Vagina (tissue), 2 donors: ENCODE data around the gene GABRP.

ENCODE experiments used
- POLR2AphosphoS5 ChIP-seq, 2 donors: sonication (generic); formaldehyde crosslinking; IDR thresholded peaks; one replicate each; pipeline ENCODE4 v1.9.0; 2017; ENCODE audit warnings: antibody characterized with exemption in 2 of 2, mild to moderate bottlenecking in 2 of 2, low read depth in 1 of 2; ENCODE audit not compliant: insufficient read depth in 1 of 2
- TF ChIP-seq, protein P1 (sequence below), 3 experiments: fragments of 450-650 bp in 2 of 3; fragments of 200-600 bp in 1 of 3; sonication (generic) in 1 of 3; IDR thresholded peaks; one replicate each; pipeline ENCODE4 v1.5.1; 2017 to 2019; ENCODE audit warnings: antibody characterized with exemption in 3 of 3, mild to moderate bottlenecking in 2 of 3, moderate library complexity in 2 of 3

DNA sequence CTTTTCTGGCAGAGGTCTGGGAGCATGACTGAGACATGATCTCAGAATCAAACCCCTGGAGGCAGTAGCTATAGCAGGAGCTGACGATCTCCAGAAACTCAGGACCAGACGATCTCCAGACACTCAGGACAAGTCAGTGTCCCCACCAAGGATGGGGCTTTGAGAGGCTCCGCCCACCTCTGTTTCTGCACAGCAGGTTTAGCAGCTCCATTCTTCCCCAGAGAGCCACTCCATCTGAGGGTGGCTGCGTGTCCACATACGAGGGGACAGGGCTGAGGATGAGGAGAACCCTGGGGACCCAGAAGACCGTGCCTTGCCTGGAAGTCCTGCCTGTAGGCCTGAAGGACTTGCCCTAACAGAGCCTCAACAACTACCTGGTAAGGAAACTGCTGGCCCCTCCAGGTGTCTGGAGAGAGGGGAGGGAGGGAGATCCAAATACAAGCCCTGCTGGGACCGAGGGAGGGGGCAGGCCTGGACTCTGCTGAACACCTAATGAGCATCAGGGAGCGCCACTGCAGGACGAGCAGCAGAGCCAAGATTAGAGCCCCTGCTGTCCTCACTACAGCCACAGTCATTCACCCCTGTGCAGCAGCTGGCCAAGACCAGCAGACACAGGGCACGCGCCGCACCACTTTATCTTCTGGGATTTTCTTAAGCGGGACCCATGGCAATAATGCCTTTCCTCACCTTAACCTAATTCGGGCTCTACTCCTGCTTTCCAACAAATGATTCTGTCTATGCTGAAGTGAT is at the start of gene GABRP:
- no peak for TF ChIP-seq POLR2AphosphoS5 (IDR thresholded peaks at IDR 0.05; ENCODE audit: insufficient read depth in 1 of 2, low read depth in 1 of 2)
- TF ChIP-seq, protein P1, sequence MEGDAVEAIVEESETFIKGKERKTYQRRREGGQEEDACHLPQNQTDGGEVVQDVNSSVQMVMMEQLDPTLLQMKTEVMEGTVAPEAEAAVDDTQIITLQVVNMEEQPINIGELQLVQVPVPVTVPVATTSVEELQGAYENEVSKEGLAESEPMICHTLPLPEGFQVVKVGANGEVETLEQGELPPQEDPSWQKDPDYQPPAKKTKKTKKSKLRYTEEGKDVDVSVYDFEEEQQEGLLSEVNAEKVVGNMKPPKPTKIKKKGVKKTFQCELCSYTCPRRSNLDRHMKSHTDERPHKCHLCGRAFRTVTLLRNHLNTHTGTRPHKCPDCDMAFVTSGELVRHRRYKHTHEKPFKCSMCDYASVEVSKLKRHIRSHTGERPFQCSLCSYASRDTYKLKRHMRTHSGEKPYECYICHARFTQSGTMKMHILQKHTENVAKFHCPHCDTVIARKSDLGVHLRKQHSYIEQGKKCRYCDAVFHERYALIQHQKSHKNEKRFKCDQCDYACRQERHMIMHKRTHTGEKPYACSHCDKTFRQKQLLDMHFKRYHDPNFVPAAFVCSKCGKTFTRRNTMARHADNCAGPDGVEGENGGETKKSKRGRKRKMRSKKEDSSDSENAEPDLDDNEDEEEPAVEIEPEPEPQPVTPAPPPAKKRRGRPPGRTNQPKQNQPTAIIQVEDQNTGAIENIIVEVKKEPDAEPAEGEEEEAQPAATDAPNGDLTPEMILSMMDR (IDR thresholded peaks at IDR 0.05), result no peak
